Heart left ventricle (tissue), 13 donors: ENCODE data around the gene HRG.

Experiments used
- POLR2A ChIP-seq, 2 donors: fragments of 450-650 bp; IDR thresholded peaks; one replicate each; pipeline ENCODE4 v1.6.1; 2017; ENCODE audit warnings: antibody characterized with exemption in 2 of 2, mild to moderate bottlenecking in 2 of 2, moderate library complexity in 2 of 2
- TF ChIP-seq, protein P1 (sequence below), 12 donors: fragments of 200-600 bp; sonication (generic) in 4 of 12; IDR thresholded peaks; one replicate each; pipeline versions ENCODE4 v1.5.0 to v1.8.0; 2018 to 2022; ENCODE audit warnings: antibody characterized with exemption in 12 of 12, mild to moderate bottlenecking in 5 of 12
- donor health status: ischemic (EF 13 %, LVEDD 7.1; RV severe dilation, severe dysfunction).
- donor health status: DM: no; HTN: yes; CAD: no.
- donor health status: DM: no; HTN: no; CAD: no.
- donor health status: ischemic (EF 25% LVEDD 6.9; RV normal size, moderate dysfunction).
- donor health status: ischemic (EF 25% LVEDD 5.7; RV mildly dilated, moderate dysfunction).
- donor health status: ischemic (EF 35%, LVEDD 5.7; RV mildly dilated, moderate dysfunction).
- donor health status: nonischemic (EF 11% LVEDD 7.7; RV severe dilation, severe dysfunction).
- donor health status: DM: yes; HTN: yes; CAD: no.
- donor health status: PGD.
- donor health status: ischemic (EF 29% LVEDD 5.4; RV normal size, mild dysfunction).
- donor health status: nonischemic (EF 23%, LVEDD 6.1; RV moderate dilation, normal function).

DNA sequence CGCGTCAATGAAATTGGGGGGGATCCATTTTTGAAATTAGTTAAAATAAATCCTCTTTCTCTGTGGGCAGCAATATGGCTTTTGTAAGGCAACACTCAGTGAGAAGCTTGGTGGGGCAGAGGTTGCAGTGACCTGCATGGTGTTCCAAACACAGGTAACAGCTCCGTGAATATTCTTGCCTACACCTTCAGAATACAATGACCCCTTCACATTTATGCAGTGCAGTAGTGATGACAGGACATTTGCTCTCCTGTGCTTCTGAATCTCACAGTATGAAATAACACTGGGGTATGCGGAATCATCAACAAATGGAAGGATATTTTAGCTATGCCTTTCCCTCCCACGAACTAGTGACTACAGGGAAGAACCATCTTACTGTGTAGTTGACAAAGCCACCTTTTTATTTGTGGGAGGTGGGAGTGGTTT, 46.0 kb upstream of the HRG start:
- TF ChIP-seq, protein P1, sequence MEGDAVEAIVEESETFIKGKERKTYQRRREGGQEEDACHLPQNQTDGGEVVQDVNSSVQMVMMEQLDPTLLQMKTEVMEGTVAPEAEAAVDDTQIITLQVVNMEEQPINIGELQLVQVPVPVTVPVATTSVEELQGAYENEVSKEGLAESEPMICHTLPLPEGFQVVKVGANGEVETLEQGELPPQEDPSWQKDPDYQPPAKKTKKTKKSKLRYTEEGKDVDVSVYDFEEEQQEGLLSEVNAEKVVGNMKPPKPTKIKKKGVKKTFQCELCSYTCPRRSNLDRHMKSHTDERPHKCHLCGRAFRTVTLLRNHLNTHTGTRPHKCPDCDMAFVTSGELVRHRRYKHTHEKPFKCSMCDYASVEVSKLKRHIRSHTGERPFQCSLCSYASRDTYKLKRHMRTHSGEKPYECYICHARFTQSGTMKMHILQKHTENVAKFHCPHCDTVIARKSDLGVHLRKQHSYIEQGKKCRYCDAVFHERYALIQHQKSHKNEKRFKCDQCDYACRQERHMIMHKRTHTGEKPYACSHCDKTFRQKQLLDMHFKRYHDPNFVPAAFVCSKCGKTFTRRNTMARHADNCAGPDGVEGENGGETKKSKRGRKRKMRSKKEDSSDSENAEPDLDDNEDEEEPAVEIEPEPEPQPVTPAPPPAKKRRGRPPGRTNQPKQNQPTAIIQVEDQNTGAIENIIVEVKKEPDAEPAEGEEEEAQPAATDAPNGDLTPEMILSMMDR (IDR thresholded peaks at IDR 0.05), result no peak
- no peak for TF ChIP-seq POLR2A (IDR thresholded peaks at IDR 0.05)
